Measurements from ENCODE around the gene MS4A7. TPM values are rescaled to one million over a fixed set of nuclear protein-coding genes. Genes with fewer than 3 reads are reported as not detected.

The MS4A7 gene
- not detected in 2 replicates for total RNA-seq (2014; rRNA removed; shearing (Covaris generic); ENCODE audit: low replicate concordance)

GRCh38 chr11:60378354-60378753 is at the start of gene MS4A7:
MS4A7 (plus strand) TSS chr11:60378532; CDS start chr11:60383142, 4,610 bp downstream.
- Histone ChIP-seq H3K27me3 (no peaks in the 10 kb centered on the region), H3K36me3 (no peaks in the 10 kb centered on the region), H3K4me3 (no peak within 1 kb of the TSS), H3K9me3 (no peaks in the 10 kb centered on the region)
- DNase-seq, result no peak

GRCh38 chr11:60332846-60333245 is 45.5 kb upstream of the MS4A7 start:
- H3K9me3 ChIP-seq, result no peaks in the 10 kb centered on the region
- DNase-seq, result no peak
- no peak overlapping the region for H3K4me3 ChIP-seq
- no peaks in the 10 kb centered on the region for H3K36me3 ChIP-seq
- no peaks in the 10 kb centered on the region for H3K27me3 ChIP-seq

- Histone ChIP-seq H3K27me3 (no peaks in the 10 kb centered on the region), H3K9me3 (no peaks in the 10 kb centered on the region), H3K36me3 (no peaks in the 10 kb centered on the region), H3K4me3 (no peak overlapping the region)
- DNase-seq, result peak; percentile 59
Measured at GRCh38 chr11:60334005-60334620, 44.2 kb upstream of the MS4A7 start.

- Histone ChIP-seq H3K27me3 (no peaks in the 10 kb centered on the region), H3K36me3 (no peaks in the 10 kb centered on the region), H3K4me3 (no peak overlapping the region), H3K9me3 (no peaks in the 10 kb centered on the region)
- DNase-seq, result no peak
Measured at GRCh38 chr11:60336767-60337391, 41.5 kb upstream of the MS4A7 start.

GRCh38 chr11:60338053-60338452 is 40.3 kb upstream of the MS4A7 start:
- Histone ChIP-seq H3K9me3 (no peaks in the 10 kb centered on the region), H3K27me3 (no peaks in the 10 kb centered on the region), H3K4me3 (no peak overlapping the region), H3K36me3 (no peaks in the 10 kb centered on the region)
- DNase-seq, result no peak

GRCh38 chr11:60339356-60339755 is 39.0 kb upstream of the MS4A7 start:
- no peaks in the 10 kb centered on the region for H3K27me3 ChIP-seq
- DNase-seq, result no peak
- no peak overlapping the region for H3K4me3 ChIP-seq
- H3K9me3 ChIP-seq, result no peaks in the 10 kb centered on the region
- no peaks in the 10 kb centered on the region for H3K36me3 ChIP-seq

GRCh38 chr11:60343094-60343704 is 35.1 kb upstream of the MS4A7 start:
- H3K9me3 ChIP-seq, result no peaks in the 10 kb centered on the region

GRCh38 chr11:60344146-60344545 is 34.2 kb upstream of the MS4A7 start:
- H3K4me3 ChIP-seq, result no peak overlapping the region
- DNase-seq, result no peak
- no peaks in the 10 kb centered on the region for H3K9me3 ChIP-seq
- no peaks in the 10 kb centered on the region for H3K27me3 ChIP-seq
- H3K36me3 ChIP-seq, result no peaks in the 10 kb centered on the region

More at GRCh38 chr11:60343094-60343704, 35.1 kb upstream of the MS4A7 start:
- no peak for DNase-seq
- Histone ChIP-seq H3K27me3 (no peaks in the 10 kb centered on the region), H3K4me3 (no peak overlapping the region), H3K36me3 (no peaks in the 10 kb centered on the region)

- H3K27me3 ChIP-seq, result no peaks in the 10 kb centered on the region
- H3K9me3 ChIP-seq, result no peaks in the 10 kb centered on the region
- no peak overlapping the region for H3K4me3 ChIP-seq
- H3K36me3 ChIP-seq, result no peaks in the 10 kb centered on the region
- DNase-seq, result peak; percentile 8
Measured at GRCh38 chr11:60345489-60345888, 32.8 kb upstream of the MS4A7 start.

GRCh38 chr11:60347084-60347797 is 31.1 kb upstream of the MS4A7 start:
- Histone ChIP-seq H3K36me3 (no peaks in the 10 kb centered on the region), H3K27me3 (no peaks in the 10 kb centered on the region), H3K4me3 (no peak overlapping the region), H3K9me3 (no peaks in the 10 kb centered on the region)
- DNase-seq, result no peak

GRCh38 chr11:60348116-60348515 is 30.2 kb upstream of the MS4A7 start:
- no peaks in the 10 kb centered on the region for H3K9me3 ChIP-seq
- no peak for DNase-seq
- no peaks in the 10 kb centered on the region for H3K27me3 ChIP-seq
- H3K36me3 ChIP-seq, result no peaks in the 10 kb centered on the region
- H3K4me3 ChIP-seq, result no peak overlapping the region

GRCh38 chr11:60349990-60350389 is 28.3 kb upstream of the MS4A7 start:
- DNase-seq, result no peak

GRCh38 chr11:60357771-60358170 is 20.6 kb upstream of the MS4A7 start:
- Histone ChIP-seq H3K36me3 (no peaks in the 10 kb centered on the region), H3K27me3 (no peaks in the 10 kb centered on the region), H3K9me3 (no peaks in the 10 kb centered on the region), H3K4me3 (no peak overlapping the region)
- DNase-seq, result no peak

More at GRCh38 chr11:60349990-60350389, 28.3 kb upstream of the MS4A7 start:
- no peaks in the 10 kb centered on the region for H3K36me3 ChIP-seq
- no peaks in the 10 kb centered on the region for H3K27me3 ChIP-seq
- no peaks in the 10 kb centered on the region for H3K9me3 ChIP-seq
- H3K4me3 ChIP-seq, result no peak overlapping the region

- H3K36me3 ChIP-seq, result no peaks in the 10 kb centered on the region
- H3K4me3 ChIP-seq, result no peak overlapping the region
- H3K9me3 ChIP-seq, result no peaks in the 10 kb centered on the region
- DNase-seq, result no peak
- H3K27me3 ChIP-seq, result no peaks in the 10 kb centered on the region
Measured at GRCh38 chr11:60360621-60361020, 17.7 kb upstream of the MS4A7 start.

- no peaks in the 10 kb centered on the region for H3K9me3 ChIP-seq
- DNase-seq, result no peak
- no peaks in the 10 kb centered on the region for H3K36me3 ChIP-seq
- H3K4me3 ChIP-seq, result no peak overlapping the region
- no peaks in the 10 kb centered on the region for H3K27me3 ChIP-seq
Measured at GRCh38 chr11:60362241-60362640, 16.1 kb upstream of the MS4A7 start.

GRCh38 chr11:60363542-60364470 is 14.5 kb upstream of the MS4A7 start:
- Histone ChIP-seq H3K9me3 (no peaks in the 10 kb centered on the region), H3K4me3 (no peak overlapping the region), H3K36me3 (no peaks in the 10 kb centered on the region), H3K27me3 (no peaks in the 10 kb centered on the region)
- DNase-seq, result peak; percentile 22
